Keratinocyte (primary cell): ENCODE measurements around the gene GIMAP6.

ENCODE experiments used
- CTCF ChIP-seq, 3 experiments: IDR thresholded peaks in 1 of 3; conservative IDR thresholded peaks in 1 of 3; optimal IDR thresholded peaks in 1 of 3; 2 replicates in 2 of 3; 3 replicates in 1 of 3; pipeline versions ENCODE3 to v1.5.1; 2011; ENCODE audit warnings: low read length in 3 of 3, mild to moderate bottlenecking in 3 of 3, moderate library complexity in 2 of 3, control low read depth in 1 of 3, inconsistent platforms in 1 of 3; ENCODE audit not compliant: insufficient read depth in 2 of 3; ENCODE audit errors: extremely low read depth in 1 of 3
- EZH2 ChIP-seq: IDR thresholded peaks from one replicate; pipeline ENCODE4 v1.6.1; 2012; ENCODE audit warnings: inconsistent platforms, mild to moderate bottlenecking, low read length, moderate library complexity

GRCh38 chr7:150595361-150595760, 36.8 kb downstream of the GIMAP6 start:
- TF ChIP-seq CTCF (optimal IDR thresholded peaks at IDR 0.05 in 1 of 3, IDR thresholded peaks at IDR 0.05 in 1 of 3, conservative IDR thresholded peaks at IDR 0.05 in 1 of 3; ENCODE audit: extremely low read depth in 1 of 3, insufficient read depth in 2 of 3, low read length in 3 of 3) (no peak), EZH2 (no peak)
